ENCODE results near the gene CHAC2. TPM values are rescaled to one million over a fixed set of nuclear protein-coding genes. Genes with fewer than 3 reads are reported as not detected.

Gene CHAC2
- total and polyA plus RNA-seq, 2 donors (not counting 1 experiment from before 2014, with no cell fraction given), result 1.6 to 3.2 TPM

DNA sequence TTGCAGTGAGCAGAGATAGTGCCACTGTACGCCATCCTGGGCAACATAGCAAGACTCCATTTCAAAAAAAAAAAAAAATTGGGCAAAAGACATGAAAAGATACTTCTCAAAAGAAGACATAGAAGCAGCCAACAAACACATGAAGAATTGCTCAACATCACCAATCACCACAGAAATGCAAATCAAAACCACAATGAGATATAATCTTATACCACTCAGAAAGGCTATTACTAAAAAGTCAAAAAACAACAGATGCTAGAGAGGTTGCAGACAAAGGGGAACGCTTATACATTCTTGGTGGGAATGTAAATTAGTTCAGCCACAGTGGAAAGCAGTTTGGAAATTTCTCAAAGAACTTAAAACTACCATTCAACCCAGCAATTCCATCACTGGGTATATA, 43.1 kb upstream of the CHAC2 start:
- POLR2A ChIA-PET, result no interaction called here
- no peak for ATAC-seq (ENCODE audit: low read depth)
- TF ChIP-seq CTCF (IDR thresholded peaks at IDR 0.05) (no peak), EZH2 (IDR thresholded peaks at IDR 0.05; ENCODE audit: borderline replicate concordance, insufficient read depth, low read depth, low read length, poor library complexity, severe bottlenecking) (no peak)

DNA sequence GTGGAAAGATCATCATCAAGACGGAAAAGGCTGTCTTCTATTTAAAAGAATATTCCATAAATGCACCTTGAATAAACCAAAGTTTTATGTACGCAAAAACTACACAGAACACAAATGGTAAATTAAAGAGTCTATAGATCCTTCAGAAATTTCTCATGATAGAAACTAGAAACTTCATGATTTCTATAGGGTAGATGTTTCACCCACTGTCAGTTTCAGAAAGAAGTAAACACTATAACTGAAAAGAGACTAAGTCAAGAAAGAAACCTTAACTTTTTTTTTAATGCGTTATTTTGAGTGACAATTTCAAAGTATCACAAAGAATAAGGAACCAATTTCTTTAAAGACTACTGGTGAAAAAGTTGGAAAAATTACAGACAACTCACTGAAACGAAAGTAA, 41.9 kb upstream of the CHAC2 start:
- H3K4me2 ChIP-seq (replicated peaks; ENCODE audit: low read depth, low read length, poor library complexity, severe bottlenecking), result no peak overlapping the region
- H3K9me3 ChIP-seq (ENCODE audit: control extremely low read depth in 1 of 3, control insufficient read depth in 2 of 3, insufficient read depth in 1 of 3, low read length in 2 of 3), result peaks cover 0 to 1% (median 0%) of the 10 kb centered on the region in 3 donors
- peaks cover 9 to 20% of the 10 kb centered on the region in 2 experiments for H3K36me3 ChIP-seq (replicated peaks in 1 of 2; ENCODE audit: control extremely low read depth in 1 of 2, control insufficient read depth in 1 of 2, extremely low read depth in 1 of 2, insufficient read depth in 2 of 2, low read length in 1 of 2)
- H4K20me1 ChIP-seq (ENCODE audit: control insufficient read depth, insufficient read depth, low read length, poor library complexity, severe bottlenecking), result no peaks in the 10 kb centered on the region
- peaks cover 2% of the 10 kb centered on the region for H3K79me2 ChIP-seq (ENCODE audit: control insufficient read depth, insufficient read depth, low read length)
- no peak overlapping the region for H2AFZ ChIP-seq (ENCODE audit: insufficient read depth, low read depth, low read length, poor library complexity, severe bottlenecking)
- ATAC-seq (ENCODE audit: low read depth) (no peak), DNase-seq (no peak)
- ChIA-PET CTCF (no interaction called here), POLR2A (no interaction called here)
- Mint-ChIP-seq H3K4me3 (no peak overlapping the region), H3K27ac (no peak overlapping the region), H3K4me1 (peaks cover 10% of the 10 kb centered on the region), H3K9me3 (ENCODE audit: insufficient read depth) (no peaks in the 10 kb centered on the region), H3K27me3 (no peaks in the 10 kb centered on the region)
- no peaks in the 10 kb centered on the region for H3K27me3 ChIP-seq (replicated peaks in 1 of 4; ENCODE audit: control extremely low read depth in 1 of 4, control insufficient read depth in 3 of 4, insufficient read depth in 4 of 4, low read length in 3 of 4)
- H3K4me3 ChIP-seq (ENCODE audit: control extremely low read depth in 1 of 5, extremely low read depth in 1 of 5, insufficient read depth in 1 of 5, low read depth in 2 of 5, low read length in 4 of 5), result no peak overlapping the region
- intact Hi-C loops (cut with micrococcal nuclease), result no loop called here
- H3K4me1 ChIP-seq (ENCODE audit: control insufficient read depth in 2 of 2, insufficient read depth in 2 of 2, low read length in 2 of 2), result no peaks in the 10 kb centered on the region
- no CpG with 5 or more reads among the region's 4 CpGs for WGBS (ENCODE audit: insufficient coverage)
- H3K9ac ChIP-seq (ENCODE audit: low read length), result no peak overlapping the region
- TF ChIP-seq EZH2 (IDR thresholded peaks at IDR 0.05; ENCODE audit: borderline replicate concordance, insufficient read depth, low read depth, low read length, poor library complexity, severe bottlenecking), result no peak
- TF ChIP-seq CTCF (IDR thresholded peaks at IDR 0.05), result no peak
- H3K27ac ChIP-seq (ENCODE audit: low read length in 2 of 2), result no peak overlapping the region

More for the DNA sequence above, 43.1 kb upstream of the CHAC2 start:
- Mint-ChIP-seq H3K4me3 (no peak overlapping the region), H3K9me3 (ENCODE audit: insufficient read depth) (no peaks in the 10 kb centered on the region), H3K27ac (no peak overlapping the region), H3K4me1 (peaks cover 10% of the 10 kb centered on the region), H3K27me3 (no peaks in the 10 kb centered on the region)
- Histone ChIP-seq H3K9me3 (ENCODE audit: control extremely low read depth in 1 of 3, control insufficient read depth in 2 of 3, insufficient read depth in 1 of 3, low read length in 2 of 3) (peaks cover 0 to 1% (median 0%) of the 10 kb centered on the region in 3 donors), H3K4me2 (replicated peaks; ENCODE audit: low read depth, low read length, poor library complexity, severe bottlenecking) (no peak overlapping the region), H4K20me1 (ENCODE audit: control insufficient read depth, insufficient read depth, low read length, poor library complexity, severe bottlenecking) (peaks cover 5% of the 10 kb centered on the region), H2AFZ (ENCODE audit: insufficient read depth, low read depth, low read length, poor library complexity, severe bottlenecking) (no peak overlapping the region), H3K9ac (ENCODE audit: low read length) (no peak overlapping the region), H3K27me3 (replicated peaks in 1 of 4; ENCODE audit: control extremely low read depth in 1 of 4, control insufficient read depth in 3 of 4, insufficient read depth in 4 of 4, low read length in 3 of 4) (no peaks in the 10 kb centered on the region), H3K79me2 (ENCODE audit: control insufficient read depth, insufficient read depth, low read length) (peaks cover 11% of the 10 kb centered on the region), H3K4me1 (ENCODE audit: control insufficient read depth in 2 of 2, insufficient read depth in 2 of 2, low read length in 2 of 2) (no peaks in the 10 kb centered on the region), H3K4me3 (ENCODE audit: control extremely low read depth in 1 of 5, extremely low read depth in 1 of 5, insufficient read depth in 1 of 5, low read depth in 2 of 5, low read length in 4 of 5) (no peak overlapping the region), H3K27ac (ENCODE audit: low read length in 2 of 2) (no peak overlapping the region), H3K36me3 (replicated peaks in 1 of 2; ENCODE audit: control extremely low read depth in 1 of 2, control insufficient read depth in 1 of 2, extremely low read depth in 1 of 2, insufficient read depth in 2 of 2, low read length in 1 of 2) (peaks cover 3 to 14% of the 10 kb centered on the region in 2 experiments)
- intact Hi-C loops (cut with micrococcal nuclease), result no loop called here
- 100% methylated on average over 1 of the region's 2 CpGs for WGBS (ENCODE audit: insufficient coverage)
- CTCF ChIA-PET, result no interaction called here
- no peak for DNase-seq

All from B cell (primary cell).